ENCODE measurements around the gene HOXC10. TPM values are rescaled to one million over a fixed set of nuclear protein-coding genes. Genes with fewer than 3 reads are reported as not detected.

HOXC10 gene
- total RNA-seq, 2 donors from 2014 or later, result not detected

GRCh38 chr12:54025499-54026405 lies 40.8 kb downstream of the HOXC10 start:
- H3K27ac Mint-ChIP-seq, result no peak overlapping the region
- peaks cover 4 to 5% of the 10 kb centered on the region in 2 donors for H3K4me1 Mint-ChIP-seq (ENCODE audit: low read depth in 2 of 2)
- no peak for ATAC-seq
- H3K27me3 Mint-ChIP-seq, result peaks cover 62 to 70% of the 10 kb centered on the region in 2 donors
- no peak for DNase-seq (ENCODE audit: low spot score)
- no peak overlapping the region for H3K4me3 Mint-ChIP-seq
- no peaks in the 10 kb centered on the region for H3K9me3 Mint-ChIP-seq
- H3K36me3 Mint-ChIP-seq, result no peaks in the 10 kb centered on the region

- no peaks in the 10 kb centered on the region for H3K36me3 Mint-ChIP-seq
- H3K9me3 Mint-ChIP-seq, result no peaks in the 10 kb centered on the region
- no peak overlapping the region for H3K27ac Mint-ChIP-seq
- DNase-seq (ENCODE audit: low spot score) (no peak), ATAC-seq (no peak)
- H3K4me1 Mint-ChIP-seq (ENCODE audit: low read depth in 2 of 2), result peaks cover 3 to 4% of the 10 kb centered on the region in 2 donors
- peaks cover 58 to 70% of the 10 kb centered on the region in 2 donors for H3K27me3 Mint-ChIP-seq
- no peak overlapping the region for H3K4me3 Mint-ChIP-seq
Observed at GRCh38 chr12:54026640-54027441, 41.9 kb downstream of the HOXC10 start.

GRCh38 chr12:54027442-54027786 lies 42.5 kb downstream of the HOXC10 start:
- peaks cover 59 to 70% of the 10 kb centered on the region in 2 donors for H3K27me3 Mint-ChIP-seq
- no peak for ATAC-seq
- no peak for DNase-seq (ENCODE audit: low spot score)
- no peaks in the 10 kb centered on the region for H3K36me3 Mint-ChIP-seq
- peaks cover 3 to 4% of the 10 kb centered on the region in 2 donors for H3K4me1 Mint-ChIP-seq (ENCODE audit: low read depth in 2 of 2)
- no peak overlapping the region for H3K4me3 Mint-ChIP-seq
- no peaks in the 10 kb centered on the region for H3K9me3 Mint-ChIP-seq
- H3K27ac Mint-ChIP-seq, result no peak overlapping the region

- DNase-seq (ENCODE audit: low spot score), result no peak
- no peaks in the 10 kb centered on the region for H3K9me3 Mint-ChIP-seq
- peak within 1 kb of the TSS; percentile 38 for H3K4me3 Mint-ChIP-seq
- peaks cover 53 to 70% of the 10 kb centered on the region in 2 donors for H3K27me3 Mint-ChIP-seq
- H3K4me1 Mint-ChIP-seq (ENCODE audit: low read depth in 2 of 2), result peaks cover 8 to 9% of the 10 kb centered on the region in 2 donors
- ATAC-seq, result no peak
- H3K27ac Mint-ChIP-seq, result no peak within 1 kb of the TSS
- H3K36me3 Mint-ChIP-seq, result no peaks in the 10 kb centered on the region
Observed at GRCh38 chr12:54028314-54029201, 43.6 kb downstream of the HOXC10 start, which contains the start of gene HOXC6. TSS of gene HOXC6 (plus strand) at chr12:54028440. CDS start at chr12:54028522, 82 bp downstream.

- no peak for ATAC-seq
- peaks cover 14 to 15% of the 10 kb centered on the region in 2 donors for H3K4me1 Mint-ChIP-seq (ENCODE audit: low read depth in 2 of 2)
Observed at GRCh38 chr12:54029529-54030441, 44.8 kb downstream of the HOXC10 start.

GRCh38 chr12:54030442-54030801 lies 45.5 kb downstream of the HOXC10 start:
- ATAC-seq (no peak), DNase-seq (ENCODE audit: low spot score) (no peak)
- Mint-ChIP-seq H3K27me3 (peaks cover 56 to 81% of the 10 kb centered on the region in 2 donors), H3K4me1 (ENCODE audit: low read depth in 2 of 2) (peaks cover 14 to 20% of the 10 kb centered on the region in 2 donors), H3K36me3 (no peaks in the 10 kb centered on the region), H3K4me3 (no peak overlapping the region), H3K9me3 (no peaks in the 10 kb centered on the region), H3K27ac (no peak overlapping the region)

More at GRCh38 chr12:54029529-54030441, 44.8 kb downstream of the HOXC10 start:
- H3K27me3 Mint-ChIP-seq, result peaks cover 51 to 74% of the 10 kb centered on the region in 2 donors
- no peak overlapping the region for H3K27ac Mint-ChIP-seq
- no peaks in the 10 kb centered on the region for H3K9me3 Mint-ChIP-seq
- no peaks in the 10 kb centered on the region for H3K36me3 Mint-ChIP-seq
- no peak for DNase-seq (ENCODE audit: low spot score)
- H3K4me3 Mint-ChIP-seq, result no peak overlapping the region

- no peaks in the 10 kb centered on the region for H3K36me3 Mint-ChIP-seq
- peaks cover 14 to 20% of the 10 kb centered on the region in 2 donors for H3K4me1 Mint-ChIP-seq (ENCODE audit: low read depth in 2 of 2)
- DNase-seq (ENCODE audit: low spot score) (no peak), ATAC-seq (no peak)
- no peaks in the 10 kb centered on the region for H3K9me3 Mint-ChIP-seq
- no peak overlapping the region for H3K27ac Mint-ChIP-seq
- no peak overlapping the region for H3K4me3 Mint-ChIP-seq
- H3K27me3 Mint-ChIP-seq, result peaks cover 56 to 81% of the 10 kb centered on the region in 2 donors
Observed at GRCh38 chr12:54030889-54031471, 46.0 kb downstream of the HOXC10 start.

GRCh38 chr12:54031480-54031879 lies 46.5 kb downstream of the HOXC10 start:
- DNase-seq (ENCODE audit: low spot score) (no peak), ATAC-seq (no peak)
- Mint-ChIP-seq H3K4me3 (no peak overlapping the region), H3K4me1 (ENCODE audit: low read depth in 2 of 2) (peaks cover 14 to 20% of the 10 kb centered on the region in 2 donors), H3K27me3 (peaks cover 55 to 76% of the 10 kb centered on the region in 2 donors), H3K36me3 (no peaks in the 10 kb centered on the region), H3K9me3 (no peaks in the 10 kb centered on the region), H3K27ac (no peak overlapping the region)

- ATAC-seq, result no peak
- DNase-seq (ENCODE audit: low spot score), result no peak
- peak overlapping the region; percentile 88 for H3K4me3 Mint-ChIP-seq
- H3K36me3 Mint-ChIP-seq, result no peaks in the 10 kb centered on the region
- H3K27ac Mint-ChIP-seq, result no peak overlapping the region
- no peaks in the 10 kb centered on the region for H3K9me3 Mint-ChIP-seq
- peaks cover 11 to 20% of the 10 kb centered on the region in 2 donors for H3K4me1 Mint-ChIP-seq (ENCODE audit: low read depth in 2 of 2)
- H3K27me3 Mint-ChIP-seq, result peaks cover 52 to 70% of the 10 kb centered on the region in 2 donors
Observed at GRCh38 chr12:54032086-54032619, 47.2 kb downstream of the HOXC10 start.

- peaks cover 53 to 65% of the 10 kb centered on the region in 2 donors for H3K27me3 Mint-ChIP-seq
- no peak within 1 kb of the TSS for H3K27ac Mint-ChIP-seq
- ATAC-seq (peak in 1 of 2 donors; percentile 46), DNase-seq (ENCODE audit: low spot score) (peak; percentile 69)
- no peaks in the 10 kb centered on the region for H3K36me3 Mint-ChIP-seq
- H3K9me3 Mint-ChIP-seq, result no peaks in the 10 kb centered on the region
- peak within 1 kb of the TSS; percentile 88 for H3K4me3 Mint-ChIP-seq
- peaks cover 10 to 20% of the 10 kb centered on the region in 2 donors for H3K4me1 Mint-ChIP-seq (ENCODE audit: low read depth in 2 of 2)
Observed at GRCh38 chr12:54032627-54033100, 47.7 kb downstream of the HOXC10 start, which contains the start of gene HOXC5. TSS of gene HOXC5 (plus strand) at chr12:54033050. CDS start at chr12:54033123, 73 bp downstream.

GRCh38 chr12:54033106-54033979 lies 48.4 kb downstream of the HOXC10 start:
- Mint-ChIP-seq H3K27ac (no peak overlapping the region), H3K36me3 (no peaks in the 10 kb centered on the region), H3K9me3 (no peaks in the 10 kb centered on the region), H3K27me3 (peaks cover 53 to 60% of the 10 kb centered on the region in 2 donors), H3K4me3 (peak overlapping the region; percentile 88), H3K4me1 (ENCODE audit: low read depth in 2 of 2) (peaks cover 10 to 20% of the 10 kb centered on the region in 2 donors)
- ATAC-seq (peak in 1 of 2 donors; percentile 54), DNase-seq (ENCODE audit: low spot score) (no peak)
